Measurements from ENCODE around the gene PTBP2. TPM values are rescaled to one million over a fixed set of nuclear protein-coding genes. Genes with fewer than 3 reads are reported as not detected.
"Not testable (repeated sequence)": the region's sequence is repeated elsewhere in the genome, so short reads cannot be mapped to it uniquely, and the experiment has no call there.

Gene PTBP2
- total and polyA plus RNA-seq, 2 of the 8 experiments (the other 6 are each of a cell fraction or from before 2014, with no cell fraction given), result 24.2 to 61.7 TPM

- H3K9ac ChIP-seq (replicated peaks in 1 of 4; ENCODE audit: extremely low read depth in 1 of 4, low read depth in 3 of 4, low read length in 3 of 4); H2BK20ac ChIP-seq (ENCODE audit: low read length); H4K8ac ChIP-seq (ENCODE audit: extremely low read depth, insufficient read depth, low read length); H4K91ac ChIP-seq (replicated peaks; ENCODE audit: insufficient read length, low read length); H3K23ac ChIP-seq (ENCODE audit: insufficient read length); POLR2A ChIA-PET (ENCODE audit: partially characterized antibody); H4K5ac ChIP-seq (ENCODE audit: insufficient read length, low read depth, low read length); CTCF ChIA-PET (ENCODE audit: partially characterized antibody); H2BK120ac ChIP-seq (replicated peaks; ENCODE audit: low read depth, low read length); H3K4ac ChIP-seq (replicated peaks; ENCODE audit: insufficient read length, low read depth, low read length); H2BK12ac ChIP-seq (ENCODE audit: low read depth, low read length); H3K79me1 ChIP-seq (ENCODE audit: low read depth, low read length); H3K27me3 ChIP-seq (replicated peaks in 1 of 4; ENCODE audit: control insufficient read depth in 3 of 4, extremely low read depth in 1 of 4, insufficient read depth in 3 of 4, low read length in 3 of 4); H4K20me1 ChIP-seq (replicated peaks in 1 of 2; ENCODE audit: control insufficient read depth in 1 of 2, insufficient read depth in 2 of 2, low read length in 2 of 2); H3K23me2 ChIP-seq (ENCODE audit: low read depth, low read length); H2AK5ac ChIP-seq (ENCODE audit: low read depth, low read length); H3K14ac ChIP-seq (ENCODE audit: insufficient read length); FAIRE-seq; H3K56ac ChIP-seq (replicated peaks; ENCODE audit: insufficient read length, low read depth, low read length); H2BK15ac ChIP-seq (ENCODE audit: low read length); H3K18ac ChIP-seq (ENCODE audit: extremely low read depth, low read length); H2BK5ac ChIP-seq (ENCODE audit: low read depth, low read length); DNase-seq (ENCODE audit: low read depth in 1 of 2, low spot score in 2 of 2); H3K4me2 ChIP-seq (ENCODE audit: insufficient read depth in 1 of 2, low read depth in 2 of 2, low read length in 2 of 2); H3K4me3 ChIP-seq (ENCODE audit: extremely low read depth in 1 of 4, insufficient read depth in 2 of 4, low read depth in 3 of 4, low read length in 4 of 4); H2AFZ ChIP-seq (ENCODE audit: low read length); H3K4me1 ChIP-seq (replicated peaks in 1 of 4; ENCODE audit: control insufficient read depth in 3 of 4, insufficient read depth in 4 of 4, low read length in 3 of 4); H3K27ac ChIP-seq (ENCODE audit: low read depth, low read length): not testable (repeated sequence)
- H3K79me2 ChIP-seq (ENCODE audit: control insufficient read depth in 1 of 2, insufficient read depth in 2 of 2, low read length in 2 of 2), result peaks cover 0 to 71% of the 10 kb centered on the region in 2 experiments; a peak in 3 of 4 replicates
- H3K9me3 ChIP-seq (ENCODE audit: insufficient read depth in 2 of 2, low read depth in 1 of 2, low read length in 1 of 2), result peaks cover 14 to 32% of the 10 kb centered on the region in 2 experiments; a peak in 3 of 4 replicates
- H3K36me3 ChIP-seq (ENCODE audit: control insufficient read depth in 2 of 4, insufficient read depth in 4 of 4, low read length in 3 of 4), result peaks cover 0 to 49% (median 24%) of the 10 kb centered on the region in 4 experiments; a peak in 3 of 8 replicates
- WGBS, 2 experiments (ENCODE audit: extremely low coverage in 1 of 2, insufficient coverage in 1 of 2, insufficient read length in 1 of 2, insufficient replicate concordance in 2 of 2, low coverage in 1 of 2, low lambda C conversion rate in 2 of 2, missing lambda C conversion rate in 1 of 2), result 98% methylated on average over 11 of the region's 36 CpGs; no CpG with 5 or more reads in 1 of the 2 experiments
These were observed 41.0 kb downstream of the PTBP2 start for GRCh38 chr1:96762586-96762985.

Measured in H1 (cell line).